CD1c-positive myeloid dendritic cell (primary cell): ENCODE measurements around the gene KCNN4.
"Not testable (repeated sequence)": the region's sequence is repeated elsewhere in the genome, so short reads cannot be mapped to it uniquely, and the experiment has no call there.

Experiments
- DNase-seq: peaks from one replicate; pipeline ENCODE4 v3.0.0-alpha.2; 2016; ENCODE audit errors: extremely low spot score

KCNN4 gene

DNA sequence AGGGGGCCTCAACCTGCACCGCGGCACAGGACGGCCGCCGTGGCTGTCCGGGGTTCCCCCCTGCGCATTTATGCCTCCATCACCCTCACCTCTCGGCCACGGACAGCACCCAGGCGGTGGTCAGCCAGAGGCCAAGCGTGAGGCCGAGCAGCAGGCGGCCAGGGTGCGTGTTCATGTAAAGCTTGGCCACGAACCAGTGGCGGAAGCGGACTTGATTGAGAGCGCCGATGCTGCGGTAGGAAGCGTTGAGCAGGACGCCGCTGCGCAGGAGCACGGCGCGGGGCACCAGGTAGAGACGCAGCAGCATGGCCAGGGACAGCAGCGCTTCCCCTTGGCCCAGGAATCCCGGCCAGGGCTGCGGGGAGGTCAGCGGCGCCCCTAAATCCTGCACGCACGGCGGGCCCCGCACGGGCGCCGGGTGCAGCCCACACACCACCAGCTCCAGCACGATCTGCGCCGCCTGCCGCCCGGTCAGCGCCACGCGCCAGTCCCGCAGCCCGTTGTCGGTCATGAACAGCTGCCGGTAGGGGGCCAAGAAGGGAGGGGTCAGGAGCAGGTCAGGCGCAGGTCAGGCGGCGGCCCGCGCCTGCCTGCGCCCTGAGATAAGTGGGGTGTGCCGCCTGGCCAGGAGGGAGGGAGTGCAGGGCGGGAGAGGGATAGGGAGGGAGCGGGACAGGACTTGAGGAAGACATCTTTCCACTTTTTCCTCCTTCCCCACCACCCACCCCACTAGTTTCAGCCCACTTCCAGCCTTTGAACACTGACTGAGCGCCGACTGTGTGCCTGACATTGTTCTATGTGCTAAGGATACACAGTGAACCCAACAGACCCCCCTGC is 6.5 kb downstream of the KCNN4 start:
- peak; percentile 32 for DNase-seq

DNA sequence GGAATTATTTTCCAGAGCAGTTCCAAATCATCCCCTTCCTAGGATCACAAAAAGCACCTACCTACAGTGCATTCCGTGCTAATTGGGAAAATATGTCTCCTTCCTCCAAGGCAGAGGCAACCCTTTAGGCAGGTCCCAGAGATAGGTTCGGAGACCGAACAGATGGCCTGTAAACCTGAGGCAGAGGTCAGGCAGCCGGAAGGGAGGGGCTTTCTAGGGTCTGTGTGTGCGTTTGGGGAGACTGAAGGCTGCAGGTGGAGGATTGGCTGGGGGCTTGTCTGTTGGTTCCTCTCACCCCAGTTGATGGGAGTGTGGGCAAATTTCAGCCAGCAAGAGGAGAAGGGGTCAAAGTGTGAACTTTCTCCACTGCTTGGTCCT is 7.1 kb downstream of the KCNN4 start:
- no peak for DNase-seq

DNA sequence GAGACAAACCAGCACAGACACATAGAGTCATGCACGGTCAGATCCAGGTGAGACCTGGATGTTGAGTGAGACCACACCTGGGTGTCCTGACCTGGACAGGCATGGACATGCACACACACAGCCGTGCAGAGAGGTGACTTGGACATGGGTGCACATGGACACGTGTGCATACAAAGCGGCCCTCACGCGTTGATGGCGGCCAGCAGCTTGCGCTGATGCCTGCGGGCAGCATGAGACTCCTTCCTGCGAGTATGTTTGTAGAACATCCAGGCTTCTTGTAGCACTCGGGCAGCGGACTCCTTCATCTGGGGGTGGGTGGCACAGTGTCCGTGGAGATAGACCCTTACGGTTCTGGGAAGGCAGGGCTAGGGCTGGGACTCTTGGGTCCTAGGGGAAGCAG is 11.5 kb downstream of the KCNN4 start:
- no peak for DNase-seq

DNA sequence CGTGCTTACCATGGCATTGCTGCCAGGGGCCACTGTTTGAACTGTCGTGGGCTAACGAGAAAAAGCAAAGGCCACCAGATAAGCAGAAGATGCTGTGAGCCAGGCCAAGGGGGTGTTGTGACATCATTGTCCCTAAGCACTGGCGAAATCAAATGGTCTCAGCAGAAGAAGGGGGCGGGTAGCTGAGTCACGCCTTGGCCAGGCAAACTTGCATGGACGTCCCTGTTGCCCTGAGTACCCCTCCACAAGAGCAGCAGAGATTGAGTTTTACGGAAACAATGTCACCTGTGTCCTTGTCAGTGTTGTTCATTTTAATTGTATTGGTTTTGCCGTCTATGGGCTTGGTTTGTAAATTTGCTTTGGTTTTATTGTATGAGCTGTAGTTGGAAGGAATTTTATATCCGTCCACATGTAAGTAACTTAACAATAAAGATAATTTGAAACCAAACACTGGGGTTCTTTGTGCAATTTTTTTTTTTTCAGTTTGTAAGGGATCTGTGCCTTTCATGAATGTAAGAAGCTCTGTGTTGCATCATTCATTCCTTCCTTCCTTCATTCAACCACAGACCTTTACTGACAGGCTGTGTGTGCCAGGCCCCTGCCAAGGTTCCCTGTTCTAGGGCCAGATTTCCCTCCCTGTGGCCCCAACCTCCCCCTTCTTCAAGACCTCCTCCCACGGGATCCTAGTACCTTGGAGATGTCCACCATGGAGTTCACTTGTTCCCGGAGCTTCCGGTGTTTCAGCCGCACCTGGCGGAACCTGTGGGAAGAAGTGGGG is 12.3 kb downstream of the KCNN4 start:
- peak; percentile 83 for DNase-seq

DNA sequence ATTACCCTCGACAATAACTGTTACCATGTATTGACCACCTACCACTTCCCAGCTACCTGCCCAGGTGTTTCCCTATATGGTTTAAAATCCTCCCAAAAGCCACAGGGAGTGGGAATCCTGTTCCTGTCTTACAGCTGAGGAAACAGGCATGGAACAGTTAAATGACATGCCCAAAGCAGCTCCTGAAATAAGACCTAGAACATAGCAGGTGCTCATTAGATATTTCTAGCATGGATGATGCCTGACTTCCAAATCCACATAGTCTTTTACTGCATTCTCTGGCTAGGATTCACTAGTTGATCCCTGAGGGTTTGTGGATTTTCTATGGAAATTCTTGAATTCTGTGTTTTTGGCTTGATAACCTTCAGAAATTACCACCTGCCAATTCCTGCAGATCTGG is 13.0 kb downstream of the KCNN4 start:
- DNase-seq, result no peak

DNA sequence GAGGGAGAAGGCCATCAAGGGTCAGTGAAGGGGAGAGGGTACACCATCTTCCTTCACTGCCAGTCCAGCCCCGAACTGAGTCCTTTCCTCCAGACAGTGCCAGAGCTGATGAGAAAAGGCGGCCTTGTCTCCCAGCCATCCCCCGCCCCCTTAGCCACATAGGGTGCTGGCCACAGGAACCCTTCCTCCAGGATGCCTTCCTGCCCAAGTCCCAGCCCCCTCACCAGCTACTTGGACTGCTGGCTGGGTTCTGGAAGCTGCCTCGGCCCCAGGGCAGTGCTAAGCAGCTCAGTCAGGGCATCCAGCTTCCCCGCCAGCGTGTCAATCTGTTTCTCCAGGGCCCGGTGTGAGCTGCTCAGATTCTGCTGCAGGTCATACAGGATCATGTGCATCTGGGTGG is 13.5 kb downstream of the KCNN4 start:
- DNase-seq, result no peak

DNA sequence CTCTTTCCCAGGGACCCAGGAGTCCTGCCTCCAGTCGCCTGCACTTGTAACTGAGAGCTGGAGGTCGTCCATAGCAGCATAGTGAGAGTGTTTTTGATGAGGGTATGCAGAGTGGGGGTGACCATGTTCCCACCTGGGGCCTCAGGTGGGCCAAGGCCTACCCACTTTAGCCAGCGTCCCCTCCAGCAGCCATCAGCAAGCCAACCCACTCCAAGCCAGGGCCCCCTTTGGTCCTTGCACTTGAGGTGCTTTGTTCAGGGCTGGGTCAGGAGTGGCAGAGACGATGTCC is 14.1 kb downstream of the KCNN4 start:
- no peak for DNase-seq

DNA sequence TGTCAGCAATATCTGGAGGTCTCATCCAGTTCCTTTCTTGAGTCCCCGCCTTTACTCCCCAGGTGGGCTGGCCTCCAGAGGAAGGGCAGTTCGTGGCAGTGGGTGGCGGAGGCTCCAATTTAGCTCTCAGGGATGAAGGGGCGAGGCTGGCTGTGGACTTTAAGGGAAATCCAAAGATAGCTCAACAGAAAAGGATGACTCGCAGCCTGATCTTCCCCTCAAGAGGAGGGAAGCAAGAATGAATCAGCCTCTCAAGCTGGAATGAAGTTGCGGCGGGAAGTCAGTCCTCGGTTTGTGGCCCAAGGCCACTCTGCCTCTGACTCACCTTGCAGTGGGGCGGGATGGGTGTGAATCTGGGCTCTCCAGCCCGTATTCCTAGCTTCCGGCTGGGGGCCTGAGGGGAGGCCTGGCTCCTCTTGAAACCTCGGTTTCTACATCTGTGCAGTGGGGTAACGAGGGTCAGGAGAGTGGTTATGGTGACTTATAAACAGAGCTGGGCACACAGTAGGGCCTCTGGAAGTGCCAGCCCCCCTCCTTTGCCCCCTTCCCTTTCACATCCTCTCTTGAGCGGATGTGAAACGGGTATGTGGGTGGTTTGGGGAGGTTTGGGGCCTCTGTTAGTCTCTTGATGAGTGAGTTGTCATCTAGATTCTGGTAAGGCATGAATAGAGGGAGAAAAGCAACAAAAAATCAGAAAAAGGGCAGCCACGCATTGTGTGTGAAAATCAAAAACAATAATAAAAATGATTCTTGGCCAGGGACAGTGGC is 15.5 kb downstream of the KCNN4 start:
- peak; percentile 93 for DNase-seq

DNA sequence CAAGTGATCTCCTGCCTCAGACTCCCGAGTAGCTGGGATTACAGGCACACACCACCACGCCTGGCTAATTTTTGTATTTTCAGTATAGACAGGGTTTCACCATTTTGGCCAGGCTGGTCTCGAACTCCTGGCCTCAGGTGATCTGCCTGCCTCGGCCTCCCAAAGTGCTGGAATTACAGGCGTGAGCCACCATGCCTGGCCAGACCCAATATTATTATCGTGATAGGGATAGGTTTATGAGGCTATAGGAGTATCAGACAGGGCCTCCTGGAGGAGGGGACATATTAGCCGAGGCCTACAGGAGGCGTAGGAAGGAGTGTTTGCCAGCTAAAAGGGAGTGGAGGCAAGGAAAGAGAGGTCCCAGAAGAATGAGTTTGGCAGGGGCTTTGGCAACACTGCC is 16.1 kb downstream of the KCNN4 start:
- not testable (repeated sequence) for DNase-seq

DNA sequence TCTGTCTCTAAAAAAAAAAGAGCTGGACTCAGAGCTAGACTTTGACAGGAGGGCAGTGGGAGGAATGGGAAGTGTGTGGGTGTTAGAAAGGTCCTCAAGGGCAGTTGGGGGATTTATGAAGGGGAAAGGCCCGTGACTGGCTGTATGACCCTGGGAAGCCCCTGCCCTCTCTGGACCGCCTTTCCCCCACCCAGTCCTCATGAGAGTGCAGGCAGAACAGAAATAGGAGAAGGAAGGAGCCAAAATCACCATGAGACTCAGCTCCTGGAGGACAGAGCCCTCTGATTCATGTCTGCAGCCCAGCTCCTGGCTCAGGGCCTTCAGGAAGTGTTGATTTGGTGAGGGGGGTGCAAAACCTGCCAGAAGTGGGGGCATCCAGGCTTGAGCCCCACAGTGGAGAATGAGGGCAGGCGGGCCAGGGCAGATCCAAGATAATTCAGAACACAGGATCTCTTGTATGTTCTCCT is 17.3 kb downstream of the KCNN4 start:
- peak; percentile 90 for DNase-seq

DNA sequence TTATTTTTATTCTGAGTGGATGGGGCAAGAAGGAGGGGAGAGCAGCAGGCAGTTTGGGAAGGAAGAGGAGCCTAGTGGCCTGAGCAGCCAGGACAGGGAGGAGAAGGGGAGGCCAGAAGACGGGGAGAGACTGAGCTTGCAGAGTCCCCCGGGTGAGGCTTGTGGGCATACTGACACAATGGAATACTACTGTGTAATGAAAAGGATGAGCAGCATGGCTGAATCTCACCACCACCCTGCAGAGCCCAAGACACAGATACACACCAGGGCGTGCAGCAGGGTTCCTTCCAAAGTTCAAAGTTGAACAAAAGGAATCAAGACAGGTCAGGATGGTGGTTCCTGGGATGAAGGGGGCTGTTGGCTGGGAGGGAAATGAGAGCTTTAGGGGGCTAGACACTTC is 18.0 kb downstream of the KCNN4 start:
- no peak for DNase-seq

DNA sequence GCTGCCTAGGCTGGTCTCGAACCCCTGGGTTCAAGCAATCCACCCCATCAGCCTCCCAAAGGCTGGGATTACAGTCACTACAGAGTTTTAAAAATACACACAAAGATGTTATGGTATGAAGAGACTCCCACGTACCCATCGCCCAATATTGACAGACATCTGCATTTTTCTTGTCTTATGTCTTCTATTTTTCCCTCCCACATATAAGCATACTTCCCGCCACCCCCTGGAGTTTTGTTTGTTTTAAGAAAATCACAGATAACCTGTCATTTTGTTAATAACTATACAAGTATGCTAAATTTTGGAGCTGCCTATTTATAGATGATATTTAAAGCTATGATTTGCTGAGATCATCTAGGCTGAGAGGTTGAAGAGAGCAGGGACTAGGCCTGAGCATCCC is 19.8 kb downstream of the KCNN4 start:
- DNase-seq, result no peak

DNA sequence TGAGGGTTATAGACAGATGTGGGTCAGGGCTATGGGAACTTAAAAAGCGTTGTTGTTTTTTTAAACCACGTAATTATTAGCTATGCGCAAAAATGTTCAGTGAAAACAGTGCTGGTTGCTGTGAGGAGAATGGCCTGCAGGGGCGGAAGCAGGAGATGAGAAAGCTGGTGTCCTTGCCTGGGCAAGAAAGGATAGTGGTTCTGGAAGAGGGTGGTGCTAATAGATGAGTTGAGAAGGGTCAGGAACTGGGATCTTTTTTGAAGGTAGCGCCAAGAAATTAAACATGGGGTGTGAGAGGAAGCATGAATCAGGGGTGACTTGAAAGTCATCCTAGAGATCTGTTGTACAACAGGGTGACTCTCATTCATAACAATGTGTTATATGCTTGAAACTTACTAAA is 21.3 kb downstream of the KCNN4 start:
- DNase-seq, result peak; percentile 34

DNA sequence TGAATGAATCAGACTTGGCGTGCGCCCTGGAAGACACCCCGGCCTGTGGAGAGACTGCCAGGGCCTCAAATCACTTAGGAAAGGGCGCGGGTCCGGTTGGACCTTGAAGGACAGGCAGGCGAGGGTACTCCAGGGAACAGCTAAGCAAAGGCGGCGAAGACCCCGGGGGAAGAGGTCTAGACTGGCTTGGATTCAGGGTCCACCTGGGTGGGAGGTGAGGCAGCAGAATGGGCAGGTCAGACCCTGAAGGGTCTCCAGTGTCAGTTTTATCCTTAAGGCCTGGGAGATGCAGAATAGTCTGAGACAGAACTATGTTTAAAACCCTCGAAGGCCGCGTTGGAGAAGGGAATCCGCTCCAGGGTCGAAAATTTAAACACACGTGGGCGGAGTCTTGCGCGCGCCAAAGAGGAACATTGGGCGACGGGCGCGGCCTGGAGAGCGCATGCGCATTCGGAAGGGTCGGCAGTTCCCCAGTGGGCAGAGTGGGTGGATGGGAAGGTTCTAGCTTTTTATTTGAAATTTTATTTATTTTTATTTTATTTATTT is 25.4 kb downstream of the KCNN4 start:
- peak; percentile 94 for DNase-seq

DNA sequence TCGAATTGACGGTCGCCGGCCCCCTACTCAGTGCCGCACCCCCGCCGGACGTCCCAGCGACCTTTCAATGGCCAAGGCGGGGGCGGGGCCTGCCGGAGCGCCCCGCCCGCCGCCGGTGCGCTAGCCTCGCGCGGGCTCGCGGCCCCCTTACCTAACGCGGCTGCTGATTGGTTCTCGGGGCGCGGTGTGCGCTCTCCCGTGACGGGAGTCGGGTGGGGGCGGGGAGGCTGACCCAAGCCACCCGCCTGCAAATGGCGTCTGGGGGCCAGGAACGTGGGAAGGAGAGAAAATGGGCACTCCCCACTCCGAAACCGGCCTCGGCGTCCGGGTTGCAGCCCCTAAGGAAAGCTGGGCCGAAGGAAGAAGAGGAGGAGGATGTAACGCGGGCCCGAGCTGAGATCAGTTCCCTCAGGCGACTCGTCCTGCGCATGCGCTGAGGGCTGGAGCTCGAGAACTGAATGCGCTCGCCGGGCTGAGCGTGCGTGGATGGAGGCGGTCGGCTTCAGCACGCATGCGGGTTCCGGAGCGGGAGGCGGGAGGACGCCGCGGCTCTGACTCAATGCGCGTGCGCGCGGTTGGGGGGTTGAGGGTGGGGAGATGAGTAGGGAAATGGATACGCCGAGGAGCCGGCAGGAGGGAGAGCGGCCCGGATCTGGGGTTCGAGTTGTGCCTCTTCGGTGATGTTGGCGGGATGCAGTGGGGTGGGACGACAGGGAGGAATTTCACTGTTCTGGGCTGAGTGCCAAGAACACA is 26.1 kb downstream of the KCNN4 start, which contains the start of gene SMG9:
TSS of gene SMG9 (minus strand) at position 460 of the 753 bp plus-strand sequence. CDS start 4,221 bp downstream, outside the sequence.
- peak; percentile 100 for DNase-seq

DNA sequence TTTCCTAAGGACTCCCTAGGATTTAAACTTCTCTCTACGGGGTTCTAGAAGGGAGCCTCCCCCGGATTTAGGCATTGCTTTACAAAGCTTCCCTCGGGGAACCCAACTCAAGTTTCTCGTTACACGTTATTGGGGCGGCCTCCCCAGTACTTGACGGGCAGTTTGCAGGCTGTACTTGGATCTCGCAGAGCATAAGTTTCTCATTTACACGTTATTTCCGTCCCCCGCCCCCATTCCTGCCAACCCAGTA is 26.6 kb downstream of the KCNN4 start:
- no peak for DNase-seq

DNA sequence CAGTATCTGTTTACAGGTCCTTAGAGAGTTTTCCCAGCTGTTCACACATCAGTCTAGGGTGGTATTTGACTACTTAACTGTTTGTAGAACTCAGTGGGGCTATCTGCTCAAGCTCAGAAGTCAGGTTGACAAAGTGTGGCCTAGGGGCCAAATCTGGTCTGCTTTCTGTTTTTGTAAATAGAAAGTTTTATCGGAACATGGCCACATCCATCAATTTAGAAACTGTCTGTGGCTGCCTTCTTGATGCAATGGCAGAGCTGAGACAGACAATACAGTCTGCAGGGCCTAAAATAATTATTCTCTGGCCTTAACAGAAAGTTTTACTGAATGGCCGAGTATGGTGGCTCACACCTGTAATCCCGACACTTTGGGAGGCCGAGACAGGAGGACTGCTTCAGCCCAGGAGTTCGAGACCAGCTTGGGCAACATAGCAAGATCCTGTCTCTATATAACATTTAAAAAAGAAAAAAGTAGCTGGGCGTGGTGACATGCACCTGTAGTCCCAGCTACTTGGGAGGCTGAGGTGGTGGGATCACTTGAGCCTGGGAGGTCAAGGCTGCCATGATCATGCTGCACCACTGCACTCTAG is 28.4 kb downstream of the KCNN4 start:
- DNase-seq, result no peak

DNA sequence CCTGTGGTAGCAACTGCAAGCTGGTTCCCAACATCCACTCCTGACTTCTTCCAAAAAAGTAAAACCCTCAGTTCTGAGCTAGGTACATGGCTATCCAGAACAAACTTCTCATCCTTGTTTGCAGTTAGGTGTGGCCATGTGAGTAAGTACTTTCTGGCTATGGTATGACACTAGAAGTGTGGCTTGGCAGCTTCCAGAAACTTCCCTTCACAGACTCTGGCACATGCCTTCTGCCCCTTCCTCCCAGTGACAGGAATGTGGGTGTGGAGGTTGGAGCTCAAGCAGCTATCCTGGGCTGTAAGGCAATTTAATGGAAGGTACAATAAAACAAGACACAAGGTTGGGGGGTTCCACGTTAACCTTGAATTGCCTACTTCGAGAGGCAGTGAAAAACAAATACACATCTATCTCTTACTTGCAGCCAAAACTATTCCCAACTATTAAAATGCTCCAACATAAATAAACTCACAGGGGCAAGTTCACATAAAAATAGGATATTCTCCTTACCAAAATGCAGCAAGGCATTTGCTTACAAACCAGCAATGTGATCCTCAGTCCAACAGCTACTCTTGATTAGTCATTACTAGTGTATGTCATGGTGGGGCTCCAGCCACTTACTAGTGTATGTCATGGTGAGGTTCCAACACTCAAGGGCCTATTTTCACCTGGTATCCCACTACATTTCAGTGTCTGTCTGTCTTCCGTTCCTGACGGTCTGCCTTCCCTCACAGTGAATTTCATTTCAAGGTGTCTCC is 29.1 kb downstream of the KCNN4 start:
- no peak for DNase-seq

DNA sequence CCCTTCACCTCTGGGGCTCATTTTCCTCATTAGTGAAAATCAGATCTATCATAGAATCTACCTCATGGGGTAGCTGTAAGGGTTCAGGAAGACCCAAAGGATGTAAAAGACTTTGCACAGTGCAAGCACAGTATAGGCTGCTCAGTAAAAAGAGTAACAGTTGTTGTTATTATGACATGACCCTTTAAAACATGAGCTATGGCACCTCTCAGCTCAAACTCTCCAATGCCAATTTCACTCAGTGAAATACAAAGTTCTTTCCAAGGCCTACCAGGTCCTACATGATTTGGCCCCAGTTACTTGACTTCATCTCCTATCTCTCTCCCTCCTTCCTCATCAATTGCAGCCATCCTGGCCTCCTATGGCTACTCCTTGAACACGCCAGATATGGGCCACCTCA is 30.9 kb downstream of the KCNN4 start:
- DNase-seq, result no peak

DNA sequence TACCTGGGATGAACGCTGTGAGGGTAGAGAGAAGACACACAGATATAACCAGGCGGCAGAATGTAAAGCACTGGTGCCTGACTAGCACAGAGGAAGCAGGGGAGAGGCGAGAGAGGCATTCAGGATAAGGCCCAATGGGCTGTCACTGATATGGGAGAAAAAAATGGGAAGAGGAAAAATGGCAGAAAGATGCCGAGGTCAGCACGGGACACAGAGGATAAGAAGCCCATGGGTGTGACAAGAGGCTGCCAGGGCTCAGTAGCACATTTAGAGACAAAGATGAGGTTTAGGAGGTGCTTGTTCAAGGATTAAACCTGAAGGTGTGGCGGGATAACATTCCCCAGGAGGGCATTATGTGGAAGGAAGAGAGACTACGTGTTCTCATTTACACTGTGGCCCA is 31.6 kb downstream of the KCNN4 start:
- no peak for DNase-seq

DNA sequence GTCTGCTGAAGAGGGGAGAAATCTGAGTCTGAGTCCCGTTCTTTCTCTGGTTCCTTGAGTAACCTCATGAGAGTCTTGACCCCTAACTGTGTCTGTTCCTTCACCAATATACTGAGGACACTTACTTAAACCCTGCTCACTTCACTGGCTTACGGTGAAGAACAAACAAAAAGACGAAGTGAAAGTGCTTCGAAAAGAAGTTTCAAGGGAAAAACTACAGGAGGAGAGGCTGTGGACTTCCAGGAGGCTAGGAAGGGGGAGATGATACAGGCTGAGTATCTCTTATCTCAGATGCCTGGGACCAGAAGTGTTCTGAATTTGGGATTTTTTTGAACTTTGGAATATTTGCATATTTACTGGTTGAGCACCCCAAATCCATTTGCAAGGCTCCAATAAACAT is 32.1 kb downstream of the KCNN4 start:
- no peak for DNase-seq
